ENCODE data around the gene CYP46A1.
A peak's percentile ranks its signal among the peaks of the same experiment; 100 is the strongest.

The CYP46A1 gene

GRCh38 chr14:99687284-99688209 is 3.4 kb downstream of the CYP46A1 start:
- peak in 1 of 2 donors; percentile 14 for DNase-seq (ENCODE audit: low read depth in 1 of 2, low spot score in 1 of 2)

- DNase-seq (ENCODE audit: low read depth in 1 of 2, low spot score in 1 of 2): no peak
Observed at GRCh38 chr14:99688210-99688581, 4.1 kb downstream of the CYP46A1 start.

- no peak for DNase-seq (ENCODE audit: low read depth in 1 of 2, low spot score in 1 of 2)
Observed at GRCh38 chr14:99688629-99689028, 4.5 kb downstream of the CYP46A1 start.

- DNase-seq (ENCODE audit: low read depth in 1 of 2, low spot score in 1 of 2): no peak
Observed at GRCh38 chr14:99689266-99690236, 5.5 kb downstream of the CYP46A1 start.

- DNase-seq (ENCODE audit: low read depth in 1 of 2, low spot score in 1 of 2): no peak
Observed at GRCh38 chr14:99690636-99691035, 6.5 kb downstream of the CYP46A1 start.

- no peak for DNase-seq (ENCODE audit: low read depth in 1 of 2, low spot score in 1 of 2)
Observed at GRCh38 chr14:99691111-99691885, 7.2 kb downstream of the CYP46A1 start.

GRCh38 chr14:99693918-99694317 is 9.8 kb downstream of the CYP46A1 start:
- no peak for DNase-seq (ENCODE audit: low read depth in 1 of 2, low spot score in 1 of 2)

GRCh38 chr14:99696929-99697328 is 12.8 kb downstream of the CYP46A1 start:
- DNase-seq (ENCODE audit: low read depth in 1 of 2, low spot score in 1 of 2): no peak

- DNase-seq (ENCODE audit: low read depth in 1 of 2, low spot score in 1 of 2): no peak
Observed at GRCh38 chr14:99698236-99698635, 14.1 kb downstream of the CYP46A1 start.

- no peak for DNase-seq (ENCODE audit: low read depth in 1 of 2, low spot score in 1 of 2)
Observed at GRCh38 chr14:99698642-99699041, 14.5 kb downstream of the CYP46A1 start.

GRCh38 chr14:99699085-99699760 is 15.1 kb downstream of the CYP46A1 start:
- no peak for DNase-seq (ENCODE audit: low read depth in 1 of 2, low spot score in 1 of 2)

GRCh38 chr14:99699861-99700260 is 15.8 kb downstream of the CYP46A1 start:
- DNase-seq (ENCODE audit: low read depth in 1 of 2, low spot score in 1 of 2): no peak

- DNase-seq (ENCODE audit: low read depth in 1 of 2, low spot score in 1 of 2): no peak
Observed at GRCh38 chr14:99700379-99700778, 16.3 kb downstream of the CYP46A1 start.

GRCh38 chr14:99701260-99701659 is 17.2 kb downstream of the CYP46A1 start:
- no peak for DNase-seq (ENCODE audit: low read depth in 1 of 2, low spot score in 1 of 2)

- DNase-seq (ENCODE audit: low read depth in 1 of 2, low spot score in 1 of 2): no peak
Observed at GRCh38 chr14:99702115-99702514, 18.0 kb downstream of the CYP46A1 start.

- DNase-seq (ENCODE audit: low read depth in 1 of 2, low spot score in 1 of 2): no peak
Observed at GRCh38 chr14:99703381-99703780, 19.3 kb downstream of the CYP46A1 start.

GRCh38 chr14:99704037-99704436 is 19.9 kb downstream of the CYP46A1 start:
- DNase-seq (ENCODE audit: low read depth in 1 of 2, low spot score in 1 of 2): no peak

GRCh38 chr14:99706107-99706900 is 22.2 kb downstream of the CYP46A1 start:
- DNase-seq (ENCODE audit: low read depth in 1 of 2, low spot score in 1 of 2): no peak

GRCh38 chr14:99707420-99707819 is 23.3 kb downstream of the CYP46A1 start:
- DNase-seq (ENCODE audit: low read depth in 1 of 2, low spot score in 1 of 2): no peak

GRCh38 chr14:99707921-99708320 is 23.8 kb downstream of the CYP46A1 start:
- no peak for DNase-seq (ENCODE audit: low read depth in 1 of 2, low spot score in 1 of 2)
